WTC11 (cell line): ENCODE data around the gene B4GAT1. TPM values are rescaled to one million over a fixed set of nuclear protein-coding genes. Genes with fewer than 3 reads are reported as not detected.
"Not testable (repeated sequence)": the region's sequence is repeated elsewhere in the genome, so short reads cannot be mapped to it uniquely, and the experiment has no call there.

Experiments used
- ATAC-seq: fragments of 200-7000 bp; cut with Tn5 transposase; 2 replicates; pipeline ENCODE4 v1.10.0; 2021; ENCODE audit warnings: mild to moderate bottlenecking, moderate library complexity
- CTCF ChIA-PET: fragments of 300-600 bp; sonication (Branson Sonifier 250); formaldehyde crosslinking; loops from one replicate; lab custom pipeline; 2021; ENCODE audit warnings: antibody characterized with exemption; lab: Charles Lee
- POLR2A ChIA-PET: fragments of 350-600 bp; sonication (Branson Sonifier 250); formaldehyde crosslinking; loops from one replicate; lab custom pipeline; 2021; ENCODE audit warnings: antibody characterized with exemption; lab: Charles Lee
- DNase-seq: peaks from one replicate; pipeline ENCODE4 v3.0.0; 2021; ENCODE audit warnings: low spot score
- H3K27ac Mint-ChIP-seq: 2 replicates; pipeline ENCODE4 v1.8.0; 2021; ENCODE audit warnings: mixed read lengths
- H3K27me3 Mint-ChIP-seq: 2 replicates; pipeline ENCODE4 v1.8.0; 2021; ENCODE audit warnings: low read depth, mild to moderate bottlenecking, moderate library complexity, mixed read lengths
- H3K36me3 Mint-ChIP-seq: 2 replicates; pipeline ENCODE4 v1.8.0; 2021; ENCODE audit warnings: mixed read lengths
- H3K4me1 Mint-ChIP-seq: 2 replicates; pipeline ENCODE4 v1.8.0; 2022; ENCODE audit warnings: mixed read lengths
- H3K4me3 Mint-ChIP-seq: 2 replicates; pipeline ENCODE4 v1.8.0; 2021; ENCODE audit warnings: mild to moderate bottlenecking, moderate library complexity, mixed read lengths
- H3K9me3 Mint-ChIP-seq: 2 replicates; pipeline ENCODE4 v1.8.0; 2021; ENCODE audit warnings: mixed read lengths
- ARID4B ChIP-seq: sonication (generic); formaldehyde crosslinking; IDR thresholded peaks from 2 replicates; pipeline ENCODE4 v1.8.0; 2023; ENCODE audit warnings: missing genetic modification reagents, mild to moderate bottlenecking, borderline replicate concordance
- CTCF ChIP-seq: fragments of 200-600 bp; IDR thresholded peaks from 2 replicates; pipeline ENCODE4 v1.8.0; 2022; ENCODE audit warnings: antibody characterized with exemption
- ELF4 ChIP-seq: sonication (generic); formaldehyde crosslinking; IDR thresholded peaks from 2 replicates; pipeline ENCODE4 v1.8.1; 2022; ENCODE audit warnings: low read depth, mild to moderate bottlenecking, moderate library complexity, missing genetic modification reagents
- IRF1 ChIP-seq: sonication (generic); formaldehyde crosslinking; IDR thresholded peaks from 2 replicates; pipeline ENCODE4 v1.8.0; 2023; ENCODE audit warnings: missing genetic modification reagents
- MAX ChIP-seq: sonication (generic); formaldehyde crosslinking; IDR thresholded peaks from 2 replicates; pipeline ENCODE4 v1.8.0; 2022; ENCODE audit warnings: mild to moderate bottlenecking, missing genetic modification reagents
- NFYB ChIP-seq: sonication (generic); formaldehyde crosslinking; conservative IDR thresholded peaks from 2 replicates; pipeline ENCODE4 v1.8.0; 2022; ENCODE audit warnings: low read depth, missing genetic modification reagents
- NR2C2 ChIP-seq: sonication (generic); formaldehyde crosslinking; IDR thresholded peaks from 2 replicates; pipeline ENCODE4 v1.8.0; 2022; ENCODE audit warnings: mild to moderate bottlenecking, missing genetic modification reagents
- RELA ChIP-seq: sonication (generic); formaldehyde crosslinking; IDR thresholded peaks from 2 replicates; pipeline ENCODE4 v1.8.1; 2022; ENCODE audit warnings: missing genetic modification reagents, mild to moderate bottlenecking, borderline replicate concordance
- RORB ChIP-seq: fragments of 250-450 bp; sonication (Bioruptor Pico); IDR thresholded peaks from 2 replicates; pipeline ENCODE4 v1.9.0; 2021; ENCODE audit warnings: mild to moderate bottlenecking
- SOX15 ChIP-seq: fragments of 250-450 bp; sonication (Bioruptor Pico); IDR thresholded peaks from 2 replicates; pipeline ENCODE4 v1.9.0; 2021; ENCODE audit warnings: mild to moderate bottlenecking
- ZMAT4 ChIP-seq: fragments of 250-450 bp; sonication (Bioruptor Pico); IDR thresholded peaks from 2 replicates; pipeline ENCODE4 v1.9.0; 2021; ENCODE audit warnings: mild to moderate bottlenecking
- ZNF232 ChIP-seq: sonication (generic); formaldehyde crosslinking; IDR thresholded peaks from 2 replicates; pipeline ENCODE4 v1.8.0; 2022; ENCODE audit warnings: mild to moderate bottlenecking, missing genetic modification reagents
- ZNF263 ChIP-seq: sonication (generic); formaldehyde crosslinking; IDR thresholded peaks from 2 replicates; pipeline ENCODE4 v1.8.1; 2022; ENCODE audit warnings: low read depth, mild to moderate bottlenecking, moderate library complexity, missing genetic modification reagents
- ZNF416 ChIP-seq: fragments of 250-450 bp; sonication (Bioruptor Pico); IDR thresholded peaks from 2 replicates; pipeline ENCODE4 v1.9.0; 2021; ENCODE audit warnings: mild to moderate bottlenecking, inconsistent platforms
- ZNF425 ChIP-seq: fragments of 250-450 bp; sonication (Bioruptor Pico); conservative IDR thresholded peaks from 2 replicates; pipeline ENCODE4 v1.9.0; 2021; ENCODE audit warnings: mild to moderate bottlenecking
- ZNF671 ChIP-seq: fragments of 250-450 bp; sonication (Bioruptor Pico); IDR thresholded peaks from 2 replicates; pipeline ENCODE4 v1.8.0; 2021; ENCODE audit warnings: mild to moderate bottlenecking
- ZSCAN18 ChIP-seq: fragments of 250-450 bp; sonication (Bioruptor Pico); IDR thresholded peaks from 2 replicates; pipeline ENCODE4 v2.1.2; 2022; ENCODE audit warnings: mild to moderate bottlenecking, moderate library complexity
- total RNA-seq: library from RNA; stranded (reverse); gene quantifications from 3 replicates; pipeline ENCODE4 v1.2.3, GENCODE V29; 2021

B4GAT1 gene
- total RNA-seq, 1 experiment from 2014 or later = 34.1 TPM

GRCh38 chr11:66360406-66361073 lies 13.1 kb upstream of the B4GAT1 start (continued):
- no peak for TF ChIP-seq CTCF
- TF ChIP-seq ZNF232 (CRISPR knock-in tag) = no peak

GRCh38 chr11:66359662-66360087 lies 12.2 kb upstream of the B4GAT1 start:
- Mint-ChIP-seq H3K36me3 (peaks cover 12% of the 10 kb centered on the region), H3K4me3 (no peak overlapping the region), H3K9me3 (no peaks in the 10 kb centered on the region), H3K27me3 (no peaks in the 10 kb centered on the region), H3K4me1 (peaks cover 5% of the 10 kb centered on the region), H3K27ac (peak overlapping the region; percentile 17; the same call in 1 of the 2 replicates)
- CTCF ChIA-PET = interaction anchor here (1.0 to 1.8 kb wide), 4 partner anchors 11 to 48 kb away, joined by 4 to 12 read pairs (median 5); partner anchors contain the start of genes B4GAT1 and SLC29A2
- peak; percentile 54 for ATAC-seq
- TF ChIP-seq NFYB (CRISPR knock-in tag) = peak; percentile 51; the same call in 1 of the 2 replicates
- TF ChIP-seq ELF4 (CRISPR knock-in tag) = no peak
- peak; percentile 66; the same call in 1 of the 2 replicates for TF ChIP-seq ZNF671
- TF ChIP-seq ZNF263 (CRISPR knock-in tag) = no peak
- no peak for DNase-seq
- POLR2A ChIA-PET = interaction anchor here (0.7 to 1.0 kb wide), 2 partner anchors 15 to 70 kb away, joined by 3 to 7 read pairs; partner anchors contain the start of gene BRMS1

GRCh38 chr11:66350560-66351235 lies 3.3 kb upstream of the B4GAT1 start:
- ATAC-seq, H3K9me3 Mint-ChIP-seq, H3K27ac Mint-ChIP-seq, H3K27me3 Mint-ChIP-seq, POLR2A ChIA-PET, DNase-seq, H3K4me3 Mint-ChIP-seq: not testable (repeated sequence)
- Mint-ChIP-seq H3K4me1 (peaks cover 12% of the 10 kb centered on the region), H3K36me3 (peaks cover 17% of the 10 kb centered on the region)
- CTCF ChIA-PET = interaction anchor here (0.7 to 0.9 kb wide), 2 partner anchors 35 to 329 kb away, joined by 3 to 5 read pairs; no protein-coding TSS in a partner anchor

GRCh38 chr11:66349084-66349386 lies 1.6 kb upstream of the B4GAT1 start:
- peak overlapping the region; percentile 90 for H3K4me3 Mint-ChIP-seq
- no peak for ATAC-seq
- no peak overlapping the region for H3K27ac Mint-ChIP-seq
- peaks cover 10% of the 10 kb centered on the region for H3K36me3 Mint-ChIP-seq
- H3K27me3 Mint-ChIP-seq = peaks cover 6% of the 10 kb centered on the region; the same call in 1 of the 2 replicates
- DNase-seq = no peak
- POLR2A ChIA-PET = interaction anchor here (0.7 kb wide), 1 partner anchor 69 kb away, joined by 14 read pairs; no protein-coding TSS in a partner anchor
- CTCF ChIA-PET = interaction anchor here (0.7 to 3.2 kb wide), 4 partner anchors 15 to 748 kb away, joined by 3 to 35 read pairs (median 14); no protein-coding TSS in a partner anchor
- no peaks in the 10 kb centered on the region for H3K9me3 Mint-ChIP-seq
- H3K4me1 Mint-ChIP-seq = peaks cover 24% of the 10 kb centered on the region
- TF ChIP-seq IRF1 (CRISPR knock-in tag) (no peak), ARID4B (no peak), MAX (CRISPR knock-in tag) (no peak), RELA (CRISPR knock-in tag) (no peak), ZNF416 (CRISPR knock-in tag) (no peak), ZNF425 (CRISPR knock-in tag) (no peak), ZSCAN18 (CRISPR knock-in tag) (no peak), NR2C2 (CRISPR knock-in tag) (no peak), ZMAT4 (no peak), RORB (no peak), SOX15 (CRISPR knock-in tag) (no peak), ZNF232 (CRISPR knock-in tag) (no peak)
